GM04503 (cell line): Measurements from ENCODE around the gene LUZP4.
"Not testable (repeated sequence)": the region's sequence is repeated elsewhere in the genome, so short reads cannot be mapped to it uniquely, and the experiment has no call there.

ENCODE experiments used
- DNase-seq: peaks from one replicate; pipeline ENCODE4 v3.0.0-alpha.2; 2012; ENCODE audit warnings: low read depth

Gene LUZP4

DNA sequence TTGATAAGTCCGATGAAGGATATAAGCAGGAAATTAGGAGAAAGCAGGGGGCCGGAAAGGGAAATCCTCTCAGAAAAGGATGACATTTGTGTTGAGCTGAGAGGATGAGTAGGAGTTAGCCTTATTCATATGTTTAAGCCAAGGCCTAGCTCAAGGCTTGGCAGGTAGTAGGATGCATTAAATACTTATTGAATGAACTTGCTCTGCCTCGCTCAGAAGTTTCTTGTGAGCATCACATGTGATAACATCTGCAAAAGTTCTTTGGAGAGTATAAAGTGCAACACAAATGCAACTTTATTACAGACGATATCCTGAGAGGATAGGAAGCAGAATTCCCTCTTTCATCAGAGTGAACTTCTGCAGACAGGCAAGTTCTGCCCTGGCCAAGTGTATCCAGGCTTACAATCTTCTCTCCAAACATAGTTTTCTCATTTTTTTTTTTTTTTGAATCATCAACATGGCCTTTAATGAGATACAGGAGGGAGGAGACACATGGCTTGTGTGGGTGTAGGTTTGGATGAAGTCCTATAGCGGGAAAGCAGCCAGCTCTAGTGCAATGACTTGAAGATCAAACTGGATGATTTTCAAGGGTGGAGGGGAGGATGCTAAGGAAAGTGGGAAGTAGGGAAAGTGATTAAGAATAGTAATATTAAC, 48.1 kb downstream of the LUZP4 start:
- peak; percentile 24 for DNase-seq

GRCh38 chrX:115339441-115340025, 50.0 kb downstream of the LUZP4 start:
- DNase-seq, result peak; percentile 22

DNA sequence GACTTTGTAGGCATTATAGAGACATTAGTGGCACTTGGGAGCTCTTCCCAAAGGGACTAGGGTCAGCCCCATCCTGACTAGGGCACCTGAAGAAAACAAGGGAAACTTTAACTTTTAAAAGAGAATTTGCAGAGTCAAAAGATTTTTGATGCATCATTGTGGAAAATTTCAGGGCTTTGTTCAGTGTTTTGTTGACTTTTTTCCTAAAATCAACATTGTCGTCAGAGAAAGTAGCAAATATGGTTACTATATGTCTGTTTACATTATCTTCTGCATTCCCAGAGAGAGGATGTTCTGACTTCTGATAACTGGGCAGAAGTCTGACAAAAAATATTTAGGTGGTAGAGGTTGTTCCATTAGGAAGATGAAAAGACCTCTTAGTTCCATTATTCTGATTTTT, 51.9 kb downstream of the LUZP4 start:
- DNase-seq, result no peak

DNA sequence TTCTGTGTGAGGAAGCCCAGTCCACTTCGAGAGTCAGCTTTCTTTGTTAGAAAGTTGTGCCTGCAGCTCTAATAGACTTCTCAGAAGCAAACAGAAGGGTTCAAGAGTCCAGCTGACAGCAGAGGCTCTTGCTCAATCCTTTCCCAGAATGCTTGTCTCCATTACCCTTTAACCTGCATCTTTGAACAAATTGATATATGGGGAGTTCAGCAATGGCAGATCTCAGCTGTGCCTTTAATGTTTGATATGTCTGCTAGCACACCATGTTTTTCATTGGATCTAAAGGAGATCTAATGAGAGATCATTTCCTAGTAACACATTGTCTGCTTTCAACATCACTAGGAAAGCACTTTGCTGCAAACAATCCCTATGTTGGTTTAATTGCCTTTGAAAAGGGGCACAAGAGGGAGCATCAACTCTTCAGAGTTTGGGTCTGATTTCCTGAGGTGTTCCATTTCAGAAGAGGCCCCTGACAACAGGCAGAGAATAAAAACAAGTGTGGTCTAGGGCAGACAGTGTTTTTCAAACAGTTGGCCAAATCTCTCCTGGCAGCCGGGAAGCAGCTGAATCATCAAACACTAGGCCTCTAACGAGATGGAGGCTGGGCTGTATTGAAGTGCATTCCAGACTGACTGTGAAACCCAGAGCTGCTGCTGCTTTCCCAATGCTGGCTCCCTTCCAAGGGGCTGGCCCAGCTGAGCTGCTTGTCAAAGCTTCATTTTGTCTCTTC, 55.5 kb downstream of the LUZP4 start:
- DNase-seq, result peak; percentile 79

- no peak for DNase-seq
These were observed 56.1 kb downstream of the LUZP4 start for GRCh38 chrX:115345615-115346014.

GRCh38 chrX:115346738-115347137, 57.2 kb downstream of the LUZP4 start:
- DNase-seq, result not testable (repeated sequence)

DNA sequence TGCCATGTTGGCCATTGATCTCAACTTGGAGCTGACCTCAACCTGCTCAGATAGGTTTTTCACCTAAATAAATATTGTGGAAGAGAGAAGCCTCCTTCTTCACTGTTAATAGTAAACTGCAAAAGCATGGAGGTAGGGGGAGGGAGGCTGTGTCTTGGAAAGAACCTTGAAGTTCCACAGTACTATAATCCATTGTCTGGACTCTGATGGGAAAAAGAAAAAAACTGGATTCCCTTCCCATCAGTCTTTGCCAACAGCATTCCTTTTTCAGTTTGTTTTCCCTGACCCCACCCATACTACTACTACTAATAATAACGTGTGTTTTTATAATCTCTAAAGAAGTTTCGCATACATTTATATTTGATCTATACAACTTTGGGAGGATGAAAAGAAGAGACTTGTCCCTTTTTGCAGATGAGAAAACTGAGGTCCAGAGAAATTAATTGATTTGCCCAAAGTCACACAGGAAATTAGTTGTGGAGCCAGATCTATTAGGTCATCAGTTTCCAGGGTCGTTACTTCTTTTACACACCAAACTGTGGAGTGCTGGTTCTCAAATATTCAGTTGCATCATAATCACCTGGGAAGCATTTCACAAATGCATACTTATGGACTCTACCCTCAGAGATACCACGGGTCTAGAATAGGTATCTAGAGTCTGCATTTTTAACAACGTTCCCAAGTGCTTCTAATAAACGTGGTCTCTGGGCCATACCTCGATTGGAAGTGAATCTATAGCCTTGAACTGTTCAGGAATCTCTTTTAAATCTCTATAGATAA, 59.1 kb downstream of the LUZP4 start:
- no peak for DNase-seq

DNA sequence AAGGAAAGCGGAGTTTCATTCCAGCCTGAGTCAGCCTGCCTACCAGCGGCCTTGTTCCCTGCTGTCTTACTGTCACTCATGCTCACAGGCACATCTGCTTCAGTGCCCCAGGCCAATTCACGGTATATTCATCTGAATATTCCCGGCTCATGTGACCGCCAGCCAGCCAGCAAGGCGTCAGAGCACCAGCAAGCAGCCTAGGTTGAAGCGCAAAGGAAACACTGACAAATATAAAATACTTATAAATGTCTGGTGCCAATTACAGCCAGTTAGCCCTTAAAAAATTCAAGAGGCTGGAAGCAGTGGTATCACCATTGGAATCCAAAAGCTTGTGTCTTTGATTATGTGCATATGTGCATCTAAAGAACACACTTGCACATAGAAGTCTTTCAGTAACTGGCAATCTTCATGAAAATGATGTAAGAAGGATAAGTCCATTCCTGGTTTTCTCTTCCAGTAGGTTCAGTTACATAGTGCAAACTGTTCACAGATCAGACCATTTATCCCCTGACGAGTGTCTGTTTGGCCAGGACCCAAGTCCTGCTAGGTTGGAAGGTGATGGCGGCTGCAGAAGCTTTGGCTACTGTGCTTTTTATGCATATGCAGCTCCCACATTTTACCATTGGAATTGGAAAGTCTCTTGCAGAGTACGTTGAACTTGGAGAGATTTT, 61.3 kb downstream of the LUZP4 start:
- DNase-seq, result peak; percentile 8

DNA sequence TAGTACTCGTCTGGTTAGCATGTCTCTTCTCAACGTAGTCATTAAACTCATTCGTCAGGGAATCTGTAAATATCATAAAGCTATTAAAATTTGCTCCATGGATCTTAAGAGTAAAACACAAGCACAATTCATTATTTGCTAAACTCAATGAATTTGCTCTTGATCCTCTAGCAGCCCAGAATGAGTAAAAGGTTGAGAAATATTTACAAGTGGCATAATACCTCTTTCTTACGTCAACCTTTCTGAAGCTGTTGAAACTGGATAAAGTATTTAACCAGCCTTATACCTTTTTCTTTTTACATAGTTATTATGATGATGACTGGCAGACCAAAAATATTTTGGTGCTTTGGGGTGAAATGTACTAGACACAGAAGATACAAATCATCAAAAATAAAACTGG, 66.9 kb downstream of the LUZP4 start:
- no peak for DNase-seq
